Mucosa of descending colon (tissue), 3 donors: ENCODE results near the gene SMIM26. TPM values are rescaled to one million over a fixed set of nuclear protein-coding genes. Genes with fewer than 3 reads are reported as not detected.
"Not testable (repeated sequence)": the region's sequence is repeated elsewhere in the genome, so short reads cannot be mapped to it uniquely, and the experiment has no call there.

Experiments used
- ATAC-seq: fragments of 200-7000 bp; cut with Tn5 transposase; one replicate; pipeline ENCODE4 v1.9.1; 2020; ENCODE audit warnings: mild to moderate bottlenecking, moderate library complexity
- DNase-seq, 3 donors: peaks; one replicate each; pipeline ENCODE4 v3.0.0-alpha.2; 2020
- H3K36me3 ChIP-seq: fragments of 200-600 bp; one replicate; pipeline ENCODE4 v1.8.0; 2021; ENCODE audit warnings: low read depth, mild to moderate bottlenecking
- H3K4me1 ChIP-seq: fragments of 200-600 bp; one replicate; pipeline ENCODE4 v1.8.0; 2021; ENCODE audit warnings: low read depth, mild to moderate bottlenecking
- H3K4me3 ChIP-seq: fragments of 200-600 bp; one replicate; pipeline ENCODE4 v1.8.0; 2021; ENCODE audit warnings: mild to moderate bottlenecking
- H3K9me3 ChIP-seq: fragments of 200-600 bp; one replicate; pipeline ENCODE4 v1.8.0; 2021; ENCODE audit warnings: mild to moderate bottlenecking
- intact Hi-C, 2 donors: fragments of 100-400 bp; cut with DNase I in 1 of 2; cut with micrococcal nuclease in 1 of 2; formaldehyde crosslinking; loops; one replicate each; pipeline versions ENCODE4 v1.11.0 to v1.11.1; 2022; cut with DNase I, micrococcal nuclease
- long read RNA-seq, 2 donors: library from polyadenylated mRNA; unstranded; transcript quantifications; one replicate each; pipeline ENCODE4 v2.0.0, GENCODE V29; 2019 to 2021
- total RNA-seq, 3 donors: library from RNA; stranded (reverse); fragmentation: NEBNext Ultra II Directional in 2 of 3; extraction: Animal tissue kit (Norgen Biotek cat#: 25700) in 2 of 3; gene quantifications; one replicate each; pipeline versions ENCODE4 v1.2.1 to v1.2.4, GENCODE V29; 2021 to 2023
- TF ChIP-seq, protein P1 (sequence below): fragments of 200-600 bp; IDR thresholded peaks from one replicate; pipeline ENCODE4 v1.8.0; 2022; ENCODE audit warnings: antibody characterized with exemption, mild to moderate bottlenecking
- donor health status: DM: no; HTN: no; CAD: no; lungs with moderate emphysema.
- donor health status: DM: no; HTN: no; CAD: no.
- donor health status: DM: no; HTN: yes; CAD: no.

SMIM26 gene
- total RNA-seq = 10 to 100 TPM; 55.7 to 70.1 (median 59.2) TPM
- long read RNA-seq, donor 1, transcript SMIM26-201 (2 exons, 505 nt) = minor isoform, 14 of 44 reads
- long read RNA-seq, donor 1, transcript SMIM26-202 (2 exons, 575 nt) = major isoform, 30 of 44 reads
- long read RNA-seq, donor 1, partial matches to known transcripts = 0 of 44 reads
- long read RNA-seq, donor 1, other reads (novel, unspliced or antisense) = 0 of 44 reads
- long read RNA-seq, donor 2, transcript SMIM26-201 (2 exons, 505 nt) = minor isoform, 22 of 67 reads
- long read RNA-seq, donor 2, transcript SMIM26-202 (2 exons, 575 nt) = major isoform, 45 of 67 reads
- long read RNA-seq, donor 2, partial matches to known transcripts = 0 of 67 reads
- long read RNA-seq, donor 2, other reads (novel, unspliced or antisense) = 0 of 67 reads

- TF ChIP-seq, protein P1, sequence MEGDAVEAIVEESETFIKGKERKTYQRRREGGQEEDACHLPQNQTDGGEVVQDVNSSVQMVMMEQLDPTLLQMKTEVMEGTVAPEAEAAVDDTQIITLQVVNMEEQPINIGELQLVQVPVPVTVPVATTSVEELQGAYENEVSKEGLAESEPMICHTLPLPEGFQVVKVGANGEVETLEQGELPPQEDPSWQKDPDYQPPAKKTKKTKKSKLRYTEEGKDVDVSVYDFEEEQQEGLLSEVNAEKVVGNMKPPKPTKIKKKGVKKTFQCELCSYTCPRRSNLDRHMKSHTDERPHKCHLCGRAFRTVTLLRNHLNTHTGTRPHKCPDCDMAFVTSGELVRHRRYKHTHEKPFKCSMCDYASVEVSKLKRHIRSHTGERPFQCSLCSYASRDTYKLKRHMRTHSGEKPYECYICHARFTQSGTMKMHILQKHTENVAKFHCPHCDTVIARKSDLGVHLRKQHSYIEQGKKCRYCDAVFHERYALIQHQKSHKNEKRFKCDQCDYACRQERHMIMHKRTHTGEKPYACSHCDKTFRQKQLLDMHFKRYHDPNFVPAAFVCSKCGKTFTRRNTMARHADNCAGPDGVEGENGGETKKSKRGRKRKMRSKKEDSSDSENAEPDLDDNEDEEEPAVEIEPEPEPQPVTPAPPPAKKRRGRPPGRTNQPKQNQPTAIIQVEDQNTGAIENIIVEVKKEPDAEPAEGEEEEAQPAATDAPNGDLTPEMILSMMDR = no peak
- Histone ChIP-seq H3K4me3 (peak within 1 kb of the TSS; percentile 35), H3K9me3 (no peaks in the 10 kb centered on the region), H3K36me3 (no peaks in the 10 kb centered on the region), H3K4me1 (peaks cover 6% of the 10 kb centered on the region)
- DNase-seq (peak; percentile 96 to 97 (median 97)), ATAC-seq (peak; percentile 100)
- intact Hi-C loops = no loop called here
These were observed at the start of gene SMIM26 for GRCh38 chr20:18566892-18567738. Gene SMIM26, plus strand, starts transcription at chr20:18567432. Its CDS starts 47 bp downstream, at chr20:18567479.

- DNase-seq = not testable (repeated sequence)
These were observed 45.2 kb upstream of the SMIM26 start for GRCh38 chr20:18522066-18522465.

DNA sequence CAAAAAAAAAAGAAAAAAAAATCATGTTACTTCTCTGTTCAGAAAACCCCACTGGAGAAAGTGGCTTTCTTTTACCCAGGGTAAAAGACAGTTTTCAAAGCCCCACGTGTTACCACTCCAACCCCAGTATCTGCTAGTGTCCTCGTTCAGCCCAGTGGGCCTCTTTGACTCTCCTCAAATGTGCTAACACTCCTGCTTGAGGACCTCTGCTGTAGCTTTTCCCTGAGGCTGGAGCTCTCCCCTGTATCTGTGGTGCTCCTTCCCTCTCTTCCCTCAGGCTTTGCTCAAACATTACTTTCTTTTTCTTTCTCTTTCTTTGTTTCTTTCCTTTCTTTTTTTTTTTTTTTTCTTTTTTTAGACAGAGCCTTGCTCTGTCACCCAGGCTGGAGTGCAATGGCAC, 44.2 kb upstream of the SMIM26 start:
- ATAC-seq = no peak
- Histone ChIP-seq H3K9me3 (no peaks in the 10 kb centered on the region), H3K4me3 (no peak overlapping the region), H3K36me3 (peaks cover 20% of the 10 kb centered on the region), H3K4me1 (no peaks in the 10 kb centered on the region)
- no peak for DNase-seq
- intact Hi-C loops = no loop called here
- TF ChIP-seq, protein P1 = no peak

More at GRCh38 chr20:18522066-18522465, 45.2 kb upstream of the SMIM26 start:
- ATAC-seq, H3K4me3 ChIP-seq, intact Hi-C loops, H3K4me1 ChIP-seq, H3K9me3 ChIP-seq: not testable (repeated sequence)
- H3K36me3 ChIP-seq = peaks cover 16% of the 10 kb centered on the region

- peaks cover 29% of the 10 kb centered on the region for H3K36me3 ChIP-seq
- no peak for ATAC-seq
These were observed 42.6 kb upstream of the SMIM26 start for GRCh38 chr20:18524646-18525045.

DNA sequence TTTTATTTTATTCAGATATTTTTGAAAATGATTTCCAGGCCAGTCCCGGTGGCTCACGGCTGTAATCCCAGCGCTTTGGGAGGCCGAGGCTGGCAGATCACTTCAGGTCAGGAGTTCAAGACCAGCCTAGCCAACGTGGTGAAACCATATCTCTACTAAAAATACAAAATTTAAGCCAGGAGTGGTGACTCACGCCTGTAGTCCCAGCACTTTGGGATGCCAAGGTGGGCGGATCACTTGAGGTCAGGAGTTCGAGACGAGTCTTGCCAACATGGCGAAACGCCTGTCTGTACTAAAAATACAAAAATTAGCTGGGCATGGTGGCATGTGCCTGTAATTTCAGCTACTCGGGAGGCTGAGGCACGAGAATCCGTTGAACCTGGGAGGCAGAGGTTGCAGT, 40.5 kb upstream of the SMIM26 start:
- ATAC-seq, H3K9me3 ChIP-seq, intact Hi-C loops, H3K4me1 ChIP-seq, H3K4me3 ChIP-seq, DNase-seq: not testable (repeated sequence)
- H3K36me3 ChIP-seq = peaks cover 29% of the 10 kb centered on the region

More at GRCh38 chr20:18524646-18525045, 42.6 kb upstream of the SMIM26 start:
- Histone ChIP-seq H3K4me3 (no peak overlapping the region), H3K4me1 (no peaks in the 10 kb centered on the region), H3K9me3 (no peaks in the 10 kb centered on the region)
- intact Hi-C loops = no loop called here
- DNase-seq = no peak
- TF ChIP-seq, protein P1 = no peak

GRCh38 chr20:18527339-18527738, 39.9 kb upstream of the SMIM26 start:
- ATAC-seq (no peak), DNase-seq (no peak)

More at GRCh38 chr20:18527339-18527738, 39.9 kb upstream of the SMIM26 start:
- Histone ChIP-seq H3K4me1 (no peaks in the 10 kb centered on the region), H3K9me3 (no peaks in the 10 kb centered on the region), H3K36me3 (peaks cover 29% of the 10 kb centered on the region), H3K4me3 (no peak overlapping the region)
- TF ChIP-seq, protein P1 = no peak
- intact Hi-C loops = no loop called here
